Right ventricle myocardium inferior (tissue), 1 donor: ENCODE data around the gene EMC8. TPM values are rescaled to one million over a fixed set of nuclear protein-coding genes. Genes with fewer than 3 reads are reported as not detected.
A peak's percentile ranks its signal among the peaks of the same experiment; 100 is the strongest.
"Not testable (repeated sequence)": the region's sequence is repeated elsewhere in the genome, so short reads cannot be mapped to it uniquely, and the experiment has no call there.

Experiments used
- ATAC-seq: fragments of 200-7000 bp; cut with Tn5 transposase; one replicate; pipeline ENCODE4 v1.9.1; 2020; ENCODE audit warnings: mild to moderate bottlenecking, moderate library complexity
- DNase-seq: peaks from one replicate; pipeline ENCODE4 v3.0.0; 2021; ENCODE audit errors: missing footprints
- intact Hi-C: fragments of 100-400 bp; cut with DNase I; formaldehyde crosslinking; loops from one replicate; pipeline ENCODE4 v1.11.0; 2022
- long read RNA-seq: library from polyadenylated mRNA; unstranded; transcript quantifications from one replicate; pipeline ENCODE4 v2.0.0, GENCODE V29; 2021
- total RNA-seq: library from RNA; stranded (reverse); fragmentation: NEBNext Ultra II Directional; extraction: Animal tissue kit (Norgen Biotek cat#: 25700); gene quantifications from one replicate; pipeline ENCODE4 v1.2.1, GENCODE V29; 2021
- donor health status: DM: no; HTN: yes; CAD: no; lungs with severe emphysema.

Gene EMC8
- total RNA-seq = 25.8 TPM
- long read RNA-seq, transcript EMC8-201 (5 exons, 1,962 nt) = major isoform, 36 of 40 reads
- long read RNA-seq, partial matches to known transcripts = 0 of 40 reads
- long read RNA-seq, other reads (novel, unspliced or antisense) = 2 of 40 reads

- DNase-seq (peak; percentile 98), ATAC-seq (peak; percentile 98)
- intact Hi-C loops = no loop called here
These were observed at the start of gene EMC8, which contains the start of gene COX4I1 for GRCh38 chr16:85799497-85800320. Gene EMC8 (minus strand): TSS chr16:85799544. CDS start chr16:85799295, 249 bp downstream. Gene COX4I1 (plus strand): TSS chr16:85799695. CDS start chr16:85801206, 1,511 bp downstream.

- intact Hi-C loops = no loop called here
- no peak for DNase-seq
- ATAC-seq = no peak
These were observed 49.6 kb upstream of the EMC8 start for GRCh38 chr16:85848986-85849385.

GRCh38 chr16:85847681-85848601 lies 48.6 kb upstream of the EMC8 start:
- intact Hi-C loops = no loop called here
- DNase-seq (no peak), ATAC-seq (no peak)

GRCh38 chr16:85847036-85847435 lies 47.7 kb upstream of the EMC8 start:
- ATAC-seq = no peak

GRCh38 chr16:85846461-85846860 lies 47.1 kb upstream of the EMC8 start:
- DNase-seq (no peak), ATAC-seq (no peak)
- intact Hi-C loops = no loop called here

More at GRCh38 chr16:85847036-85847435, 47.7 kb upstream of the EMC8 start:
- no peak for DNase-seq
- intact Hi-C loops = no loop called here

GRCh38 chr16:85845266-85845665 lies 45.9 kb upstream of the EMC8 start:
- ATAC-seq (no peak), DNase-seq (no peak)
- intact Hi-C loops = no loop called here

- ATAC-seq (no peak), DNase-seq (no peak)
- intact Hi-C loops = no loop called here
These were observed 45.4 kb upstream of the EMC8 start for GRCh38 chr16:85844786-85845185.

GRCh38 chr16:85844169-85844481 lies 44.8 kb upstream of the EMC8 start:
- DNase-seq (no peak), ATAC-seq (no peak)
- intact Hi-C loops = no loop called here

- DNase-seq (no peak), ATAC-seq (no peak)
- intact Hi-C loops = no loop called here
These were observed 44.3 kb upstream of the EMC8 start for GRCh38 chr16:85843471-85844168.

GRCh38 chr16:85842848-85843247 lies 43.5 kb upstream of the EMC8 start:
- no peak for DNase-seq
- intact Hi-C loops = no loop called here
- no peak for ATAC-seq

- intact Hi-C loops = no loop called here
- ATAC-seq (no peak), DNase-seq (no peak)
These were observed 43.1 kb upstream of the EMC8 start for GRCh38 chr16:85842435-85842834.

GRCh38 chr16:85840801-85841200 lies 41.5 kb upstream of the EMC8 start:
- no peak for DNase-seq
- intact Hi-C loops = no loop called here
- no peak for ATAC-seq

GRCh38 chr16:85840395-85840794 lies 41.1 kb upstream of the EMC8 start:
- intact Hi-C loops = no loop called here
- ATAC-seq = no peak
- DNase-seq = no peak

- peak; percentile 11 for ATAC-seq
- intact Hi-C loops = no loop called here
These were observed 40.4 kb upstream of the EMC8 start for GRCh38 chr16:85839681-85840240.

GRCh38 chr16:85838876-85839585 lies 39.7 kb upstream of the EMC8 start:
- ATAC-seq (no peak), DNase-seq (no peak)
- intact Hi-C loops = no loop called here

More at GRCh38 chr16:85839681-85840240, 40.4 kb upstream of the EMC8 start:
- DNase-seq = no peak

GRCh38 chr16:85838381-85838780 lies 39.0 kb upstream of the EMC8 start:
- DNase-seq = no peak
- intact Hi-C loops = no loop called here
- ATAC-seq = no peak

GRCh38 chr16:85837654-85838053 lies 38.3 kb upstream of the EMC8 start:
- DNase-seq, intact Hi-C loops, ATAC-seq: not testable (repeated sequence)
